ENCODE results near the gene NUCKS1. TPM values are rescaled to one million over a fixed set of nuclear protein-coding genes. Genes with fewer than 3 reads are reported as not detected.

The NUCKS1 gene
- total RNA-seq, 4 donors from 2014 or later = 32.4 to 73.4 (median 60.9) TPM

DNA sequence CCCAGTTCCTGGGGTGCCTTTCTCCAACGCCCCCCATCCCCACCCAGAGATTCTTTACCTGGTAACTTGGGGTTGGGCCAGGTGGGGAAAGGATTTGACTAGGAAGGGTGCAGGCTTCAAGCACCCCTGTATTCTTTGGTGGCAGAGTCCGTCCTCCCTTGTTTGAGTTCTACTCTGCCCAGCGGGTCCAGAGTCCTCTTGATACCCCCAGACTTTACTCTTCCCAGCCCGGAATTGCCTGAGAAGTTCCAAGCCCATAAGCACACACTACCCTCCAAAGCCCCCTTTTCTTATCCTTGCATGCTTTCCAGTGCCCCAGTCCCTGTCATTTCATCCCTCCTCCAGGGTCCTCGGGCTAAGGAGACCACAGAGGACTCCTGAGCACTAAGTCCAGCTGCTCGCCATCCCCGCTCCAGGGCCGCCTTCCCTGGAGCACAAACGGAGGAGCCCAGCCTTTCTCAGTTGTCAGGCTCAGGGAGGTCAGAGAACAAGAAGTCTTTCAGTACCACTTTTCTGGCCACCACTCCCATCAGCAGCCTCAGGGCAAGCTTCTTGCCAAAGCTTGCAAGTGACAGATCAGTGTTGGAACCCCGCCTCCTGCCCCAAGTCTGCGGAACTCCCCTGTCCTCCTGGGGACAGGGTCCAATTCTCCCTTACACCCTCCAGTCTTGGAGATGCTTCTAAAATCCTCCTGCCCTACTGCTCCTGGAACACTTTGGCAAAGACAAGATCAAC, 81.9 kb downstream of the NUCKS1 start:
- peaks cover 0 to 12% (median 0%) of the 10 kb centered on the region in 4 donors for H3K27me3 ChIP-seq
- intact Hi-C loops (cut with DNase I) = no loop called here
- WGBS, 2 donors = 43 to 60% methylated on average over 9 to 11 of the region's 11 CpGs
- H3K36me3 ChIP-seq = no peaks in the 10 kb centered on the region
- H3K4me3 ChIP-seq = no peak overlapping the region
- no peaks in the 10 kb centered on the region for H3K9me3 ChIP-seq
- H3K4me1 ChIP-seq = peaks cover 14 to 69% (median 18%) of the 10 kb centered on the region in 3 donors
- no peak overlapping the region for H3K27ac ChIP-seq
- DNase-seq = no peak
- TF ChIP-seq, protein P1, sequence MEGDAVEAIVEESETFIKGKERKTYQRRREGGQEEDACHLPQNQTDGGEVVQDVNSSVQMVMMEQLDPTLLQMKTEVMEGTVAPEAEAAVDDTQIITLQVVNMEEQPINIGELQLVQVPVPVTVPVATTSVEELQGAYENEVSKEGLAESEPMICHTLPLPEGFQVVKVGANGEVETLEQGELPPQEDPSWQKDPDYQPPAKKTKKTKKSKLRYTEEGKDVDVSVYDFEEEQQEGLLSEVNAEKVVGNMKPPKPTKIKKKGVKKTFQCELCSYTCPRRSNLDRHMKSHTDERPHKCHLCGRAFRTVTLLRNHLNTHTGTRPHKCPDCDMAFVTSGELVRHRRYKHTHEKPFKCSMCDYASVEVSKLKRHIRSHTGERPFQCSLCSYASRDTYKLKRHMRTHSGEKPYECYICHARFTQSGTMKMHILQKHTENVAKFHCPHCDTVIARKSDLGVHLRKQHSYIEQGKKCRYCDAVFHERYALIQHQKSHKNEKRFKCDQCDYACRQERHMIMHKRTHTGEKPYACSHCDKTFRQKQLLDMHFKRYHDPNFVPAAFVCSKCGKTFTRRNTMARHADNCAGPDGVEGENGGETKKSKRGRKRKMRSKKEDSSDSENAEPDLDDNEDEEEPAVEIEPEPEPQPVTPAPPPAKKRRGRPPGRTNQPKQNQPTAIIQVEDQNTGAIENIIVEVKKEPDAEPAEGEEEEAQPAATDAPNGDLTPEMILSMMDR (IDR thresholded peaks at IDR 0.05) = no peak
- no peak for TF ChIP-seq POLR2A (IDR thresholded peaks at IDR 0.05)

DNA sequence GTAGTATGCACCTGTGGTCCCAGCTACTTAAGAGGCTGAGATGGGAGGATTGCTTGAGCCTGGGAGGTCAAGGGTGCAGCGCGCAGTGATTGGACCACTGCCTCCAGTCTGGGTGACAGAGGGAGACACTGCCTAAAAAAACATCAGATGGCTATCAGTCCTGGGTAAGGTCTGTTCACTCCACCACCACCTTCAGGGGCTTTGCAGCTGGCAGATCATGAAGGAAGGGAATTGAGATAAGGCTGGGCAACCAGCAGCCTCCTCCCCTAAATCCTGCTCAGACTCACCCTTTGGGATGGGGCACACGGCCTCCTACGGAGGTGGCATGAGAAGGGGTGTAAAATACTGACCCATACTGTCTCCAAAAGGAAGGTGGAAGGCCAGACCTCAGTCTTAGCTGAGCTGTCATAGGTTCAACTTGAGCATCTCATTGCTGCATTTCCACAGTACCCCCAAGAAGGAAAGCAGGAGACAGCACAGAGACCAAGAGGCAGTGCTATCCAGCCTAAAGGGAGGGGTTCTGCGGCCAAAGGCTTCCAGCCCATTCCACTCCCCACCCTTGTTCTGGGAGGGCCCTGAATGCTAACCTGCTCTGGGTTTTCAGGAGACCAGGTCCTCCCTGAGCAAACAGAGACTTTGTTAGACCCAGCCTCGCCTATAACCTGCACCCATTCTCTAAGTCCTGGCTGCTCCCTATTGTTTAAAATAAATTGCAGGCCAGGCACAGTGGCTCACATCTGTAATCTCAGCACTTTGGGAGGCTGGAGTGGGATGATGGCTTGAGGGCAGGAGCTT, 83.4 kb downstream of the NUCKS1 start:
- WGBS, 2 donors = 90 to 92% methylated on average over 4 of the region's 6 CpGs
- TF ChIP-seq, protein P1 (IDR thresholded peaks at IDR 0.05) = no peak
- TF ChIP-seq POLR2A (IDR thresholded peaks at IDR 0.05) = no peak
- Histone ChIP-seq H3K27ac (no peak overlapping the region), H3K9me3 (no peaks in the 10 kb centered on the region), H3K27me3 (peaks cover 0 to 12% (median 0%) of the 10 kb centered on the region in 4 donors), H3K4me3 (no peak overlapping the region), H3K4me1 (peaks cover 14 to 77% (median 18%) of the 10 kb centered on the region in 3 donors), H3K36me3 (no peaks in the 10 kb centered on the region)
- intact Hi-C loops (cut with DNase I) = no loop called here
- no peak for DNase-seq

DNA sequence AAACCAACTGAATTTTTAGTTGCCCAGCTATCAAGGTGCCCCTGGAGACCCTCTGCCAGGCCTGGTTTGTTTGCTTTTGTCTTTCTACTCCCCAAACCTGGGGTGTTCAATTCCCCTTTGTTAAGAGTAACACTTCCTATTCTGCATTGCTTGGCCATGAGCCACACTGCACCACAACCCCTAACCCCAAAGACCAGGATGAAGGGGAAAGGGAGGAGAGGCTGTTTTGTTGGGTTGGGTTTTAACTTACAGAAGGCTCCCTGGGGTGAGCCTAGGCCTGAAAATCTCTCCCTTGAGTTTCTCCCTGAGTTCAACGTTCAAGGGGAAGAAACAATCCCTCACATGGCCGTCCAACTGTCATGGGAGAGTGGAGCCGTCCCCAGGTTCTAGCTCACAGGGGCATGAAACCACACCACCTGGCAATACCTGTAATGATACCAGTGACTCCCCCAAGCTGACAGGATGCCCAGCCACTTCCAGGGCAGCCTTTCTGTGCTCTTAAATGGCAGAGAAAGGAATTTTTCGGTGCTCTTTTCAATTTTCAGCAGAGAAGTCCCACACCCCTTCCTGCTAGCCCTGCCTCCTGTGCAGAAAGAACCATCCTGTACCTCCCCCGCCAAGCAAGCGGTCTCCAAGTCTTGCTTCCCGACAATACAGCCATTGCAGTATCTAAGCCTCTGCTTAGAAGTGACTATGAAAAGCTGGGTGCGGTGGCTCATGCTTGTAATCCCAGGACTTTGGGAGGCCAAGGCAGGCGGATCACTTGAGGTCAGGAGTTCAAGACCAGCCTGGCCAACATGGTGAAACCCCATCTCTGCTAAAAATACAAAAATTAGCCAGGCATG, 84.6 kb downstream of the NUCKS1 start:
- no peak for DNase-seq
- no peak for TF ChIP-seq POLR2A (IDR thresholded peaks at IDR 0.05)
- intact Hi-C loops (cut with DNase I) = no loop called here
- peaks cover 0 to 12% (median 0%) of the 10 kb centered on the region in 4 donors for H3K27me3 ChIP-seq
- peak overlapping the region in 3 of 4 donors; percentile 16 to 54 (median 27) for H3K27ac ChIP-seq
- no peaks in the 10 kb centered on the region for H3K36me3 ChIP-seq
- H3K9me3 ChIP-seq = no peaks in the 10 kb centered on the region
- H3K4me1 ChIP-seq = peaks cover 14 to 77% (median 18%) of the 10 kb centered on the region in 3 donors
- H3K4me3 ChIP-seq = no peak overlapping the region
- WGBS, 2 donors = 70 to 75% methylated on average over 4 to 7 of the region's 9 CpGs

DNA sequence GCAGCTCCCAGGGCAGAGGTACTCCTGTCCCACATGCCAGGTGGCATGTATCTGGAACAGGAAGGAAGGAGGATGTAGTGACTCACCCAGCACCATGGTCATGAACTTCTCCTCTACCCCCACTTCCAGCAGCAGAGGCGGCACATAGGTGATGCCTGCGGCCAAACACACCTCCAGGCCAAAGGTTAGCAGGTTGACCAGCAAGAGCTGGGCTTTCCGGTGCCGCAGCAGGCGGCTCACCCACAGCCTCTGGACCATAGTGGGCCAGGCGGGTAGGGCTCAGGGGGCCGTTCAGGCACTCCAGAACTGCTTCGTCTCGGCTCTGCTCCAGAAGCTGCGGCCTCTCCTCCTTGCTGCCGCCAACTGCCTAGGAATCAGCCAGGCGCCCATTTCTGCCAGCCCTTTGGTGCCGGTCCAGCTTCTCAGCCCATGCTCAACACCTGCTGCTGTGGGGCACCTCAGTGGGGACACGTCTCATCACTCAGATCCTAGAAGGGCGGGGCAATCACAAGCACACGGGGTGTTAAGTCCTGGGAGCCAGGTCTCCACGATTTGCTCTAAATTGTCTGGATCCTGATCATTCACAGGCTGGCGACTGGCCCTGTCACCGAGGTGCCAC, 85.5 kb downstream of the NUCKS1 start:
- intact Hi-C loops (cut with DNase I) = no loop called here
- 0 to 70% methylated on average over 1 to 12 of the region's 19 CpGs for WGBS, 2 donors
- Histone ChIP-seq H3K27me3 (peaks cover 0 to 3% (median 0%) of the 10 kb centered on the region in 4 donors), H3K4me1 (peaks cover 10 to 72% (median 18%) of the 10 kb centered on the region in 3 donors), H3K36me3 (no peaks in the 10 kb centered on the region), H3K9me3 (no peaks in the 10 kb centered on the region), H3K27ac (peak overlapping the region in 2 of 4 donors; percentile 27 to 54), H3K4me3 (no peak overlapping the region)
- no peak for TF ChIP-seq POLR2A (IDR thresholded peaks at IDR 0.05)
- no peak for DNase-seq

DNA sequence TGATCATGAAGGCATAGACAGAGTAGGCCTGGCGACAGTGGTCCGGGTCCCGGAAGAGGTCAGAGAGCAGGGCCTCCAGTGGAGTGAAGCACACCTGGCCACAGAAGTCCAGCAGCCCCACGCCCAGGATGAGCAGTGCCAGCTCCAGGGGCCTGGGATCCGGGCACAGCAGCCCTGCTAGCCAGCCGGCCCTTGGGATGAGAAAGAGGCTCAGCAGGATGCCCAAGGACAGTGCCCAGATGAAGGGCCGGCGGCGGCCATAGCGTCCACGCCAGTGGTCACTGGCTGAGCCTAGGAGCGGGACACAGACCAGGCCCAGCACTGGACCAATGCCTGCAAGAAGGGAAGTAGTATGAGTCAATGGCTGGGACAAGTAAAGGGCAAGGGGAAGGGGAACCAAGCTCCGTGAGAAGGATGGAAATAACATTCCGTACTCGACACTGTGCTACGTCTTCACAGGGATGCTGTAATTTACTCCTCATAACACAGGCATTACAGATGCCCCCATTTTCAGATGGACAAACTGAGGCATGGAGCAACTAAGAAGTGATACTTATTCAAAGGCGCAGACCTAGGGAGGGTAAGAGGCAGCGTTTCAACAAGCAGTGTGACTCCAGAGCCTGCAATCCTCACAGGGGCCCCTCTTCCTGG, 86.6 kb downstream of the NUCKS1 start:
- 78 to 87% methylated on average over 6 to 12 of the region's 18 CpGs for WGBS, 2 donors
- H3K36me3 ChIP-seq = no peaks in the 10 kb centered on the region
- H3K9me3 ChIP-seq = no peaks in the 10 kb centered on the region
- H3K4me1 ChIP-seq = peaks cover 10 to 68% (median 15%) of the 10 kb centered on the region in 3 donors
- intact Hi-C loops (cut with DNase I) = no loop called here
- no peak for TF ChIP-seq POLR2A (IDR thresholded peaks at IDR 0.05)
- TF ChIP-seq, protein P1 (IDR thresholded peaks at IDR 0.05) = no peak
- H3K4me3 ChIP-seq = no peak overlapping the region
- H3K27ac ChIP-seq = no peak overlapping the region
- no peaks in the 10 kb centered on the region for H3K27me3 ChIP-seq
- no peak for DNase-seq

Small RNA genes lying within 50 kb of the gene (small RNA-seq; reads per million reads assigned to genes)
- gene RF00017 = 0 reads per million in 4 donors
- 0 to 0.41 (median 0.12) reads per million in 4 donors for gene RF00139

Other genes starting within 250 kb of the NUCKS1 start
- 10 to 100 TPM in 1 of 4 donors, 1 to 10 TPM in 3; 2.5 to 10.7 (median 6.3) TPM for gene CDK18, start 245.5 kb downstream of the NUCKS1 start, total RNA-seq
- 10 to 100 TPM; 13.2 to 27.7 (median 16.0) TPM for gene ELK4, start 118.2 kb downstream of the NUCKS1 start, total RNA-seq
- 1 to 10 TPM; 1.2 to 3.1 (median 1.4) TPM for gene SLC45A3, start 69.7 kb downstream of the NUCKS1 start, total RNA-seq
- 10 to 100 TPM in 1 of 4 donors, 1 to 10 TPM in 3; 3.0 to 19.3 (median 7.0) TPM for gene RAB29, start 25.3 kb upstream of the NUCKS1 start, total RNA-seq
- 10 to 100 TPM in 2 of 4 donors, 1 to 10 TPM in 2; 5.2 to 14.1 (median 8.3) TPM for gene SLC41A1, start 63.0 kb upstream of the NUCKS1 start, total RNA-seq
- gene PM20D1, start 100.0 kb upstream of the NUCKS1 start, total RNA-seq = under 1 TPM in 1 of 4 donors, not detected in 3; 0.57 TPM
- gene SLC26A9, start 193.3 kb upstream of the NUCKS1 start, total RNA-seq = 10 to 100 TPM in 1 of 4 donors, under 1 TPM in 3; 0.19 to 22.8 (median 0.38) TPM

Data from esophagus squamous epithelium (tissue), 5 donors.